GM21723 (cell line): Measurements from ENCODE around the gene SHISA6.

Experiments
- ATAC-seq: cut with Tn5 transposase; IDR thresholded peaks from one replicate; pipeline ENCODE4 v1.9.1; 2021; ENCODE audit warnings: mild to moderate bottlenecking, moderate library complexity; ENCODE audit not compliant: unreplicated experiment

Gene SHISA6

GRCh38 chr17:11240841-11241610 lies at the start of gene SHISA6:
Gene SHISA6, plus strand, starts transcription at chr17:11241213.
- ATAC-seq = no peak

GRCh38 chr17:11195801-11196200 lies 45.2 kb upstream of the SHISA6 start:
- no peak for ATAC-seq

GRCh38 chr17:11204991-11205390 lies 36.0 kb upstream of the SHISA6 start:
- ATAC-seq = no peak

GRCh38 chr17:11205659-11206058 lies 35.4 kb upstream of the SHISA6 start:
- ATAC-seq = no peak

GRCh38 chr17:11209906-11210305 lies 31.1 kb upstream of the SHISA6 start:
- ATAC-seq = no peak

GRCh38 chr17:11212792-11213191 lies 28.2 kb upstream of the SHISA6 start:
- no peak for ATAC-seq

GRCh38 chr17:11216976-11217375 lies 24.0 kb upstream of the SHISA6 start:
- no peak for ATAC-seq

- ATAC-seq = no peak
Measured at GRCh38 chr17:11221196-11221595, 19.8 kb upstream of the SHISA6 start.

GRCh38 chr17:11221721-11222120 lies 19.3 kb upstream of the SHISA6 start:
- no peak for ATAC-seq

- no peak for ATAC-seq
Measured at GRCh38 chr17:11238705-11239104, 2.3 kb upstream of the SHISA6 start.

GRCh38 chr17:11239379-11239970 lies 1.5 kb upstream of the SHISA6 start:
- ATAC-seq = no peak

- no peak for ATAC-seq
Measured at GRCh38 chr17:11240041-11240840, 772 bp upstream of the SHISA6 start.

GRCh38 chr17:11241611-11242226 lies 706 bp downstream of the SHISA6 start:
- ATAC-seq = no peak

- no peak for ATAC-seq
Measured at GRCh38 chr17:11242411-11242810, 1.4 kb downstream of the SHISA6 start.

- ATAC-seq = no peak
Measured at GRCh38 chr17:11244776-11245175, 3.8 kb downstream of the SHISA6 start.

GRCh38 chr17:11245187-11245586 lies 4.2 kb downstream of the SHISA6 start:
- no peak for ATAC-seq

- ATAC-seq = no peak
Measured at GRCh38 chr17:11245791-11246190, 4.8 kb downstream of the SHISA6 start.

GRCh38 chr17:11250161-11250560 lies 9.1 kb downstream of the SHISA6 start:
- ATAC-seq = no peak

GRCh38 chr17:11251561-11252107 lies 10.6 kb downstream of the SHISA6 start:
- ATAC-seq = no peak

- no peak for ATAC-seq
Measured at GRCh38 chr17:11252146-11252545, 11.1 kb downstream of the SHISA6 start.

- no peak for ATAC-seq
Measured at GRCh38 chr17:11256877-11257276, 15.9 kb downstream of the SHISA6 start.
